Measurements from ENCODE around the gene P4HA2.

DNA sequence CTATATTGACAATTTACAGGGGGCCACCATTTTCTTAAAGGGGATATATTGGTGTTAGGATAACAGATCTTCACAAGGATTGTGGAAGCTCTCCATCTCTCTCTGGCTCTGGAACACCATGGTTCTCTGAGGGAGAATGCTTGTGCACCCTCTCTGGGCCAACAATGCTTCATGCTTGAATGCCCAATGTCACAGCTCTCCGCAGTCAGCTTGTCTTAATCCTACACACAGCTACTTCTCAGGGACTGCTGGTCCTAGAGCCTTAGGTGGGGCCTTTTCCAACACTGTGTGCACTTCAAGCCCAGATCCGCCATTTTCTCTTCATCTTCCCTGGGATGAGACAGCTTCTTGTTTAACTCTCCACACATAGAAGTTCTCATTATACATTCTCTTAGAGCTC, 22.9 kb upstream of the P4HA2 start:
- no peak for TF ChIP-seq POLR2A (IDR thresholded peaks at IDR 0.05)
- TF ChIP-seq, protein P1, sequence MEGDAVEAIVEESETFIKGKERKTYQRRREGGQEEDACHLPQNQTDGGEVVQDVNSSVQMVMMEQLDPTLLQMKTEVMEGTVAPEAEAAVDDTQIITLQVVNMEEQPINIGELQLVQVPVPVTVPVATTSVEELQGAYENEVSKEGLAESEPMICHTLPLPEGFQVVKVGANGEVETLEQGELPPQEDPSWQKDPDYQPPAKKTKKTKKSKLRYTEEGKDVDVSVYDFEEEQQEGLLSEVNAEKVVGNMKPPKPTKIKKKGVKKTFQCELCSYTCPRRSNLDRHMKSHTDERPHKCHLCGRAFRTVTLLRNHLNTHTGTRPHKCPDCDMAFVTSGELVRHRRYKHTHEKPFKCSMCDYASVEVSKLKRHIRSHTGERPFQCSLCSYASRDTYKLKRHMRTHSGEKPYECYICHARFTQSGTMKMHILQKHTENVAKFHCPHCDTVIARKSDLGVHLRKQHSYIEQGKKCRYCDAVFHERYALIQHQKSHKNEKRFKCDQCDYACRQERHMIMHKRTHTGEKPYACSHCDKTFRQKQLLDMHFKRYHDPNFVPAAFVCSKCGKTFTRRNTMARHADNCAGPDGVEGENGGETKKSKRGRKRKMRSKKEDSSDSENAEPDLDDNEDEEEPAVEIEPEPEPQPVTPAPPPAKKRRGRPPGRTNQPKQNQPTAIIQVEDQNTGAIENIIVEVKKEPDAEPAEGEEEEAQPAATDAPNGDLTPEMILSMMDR (IDR thresholded peaks at IDR 0.05): no peak

All from Peyer's patch (tissue), 4 donors.